B cell (primary cell): ENCODE results near the gene SFMBT1. TPM values are rescaled to one million over a fixed set of nuclear protein-coding genes. Genes with fewer than 3 reads are reported as not detected.

Source experiments
- ATAC-seq: fragments of 200-7000 bp; cut with Tn5 transposase; one replicate; pipeline ENCODE4 v1.10.0; 2021; ENCODE audit warnings: low read depth, mild to moderate bottlenecking, moderate number of reproducible peaks, moderate library complexity
- CTCF ChIA-PET: fragments of 350-600 bp; sonication (Branson Sonifier 250); formaldehyde crosslinking; loops from one replicate; lab custom pipeline; 2021; ENCODE audit warnings: antibody characterized with exemption, inconsistent platforms; lab: Charles Lee
- POLR2A ChIA-PET: fragments of 350-600 bp; sonication (Branson Sonifier 250); formaldehyde crosslinking; loops from one replicate; lab custom pipeline; 2021; ENCODE audit warnings: antibody characterized with exemption; lab: Charles Lee
- DNase-seq: peaks from one replicate; pipeline ENCODE4 v3.0.0; 2013
- H2AFZ ChIP-seq: 2 replicates; pipeline ENCODE4 v1.6.1; 2012; ENCODE audit warnings: mild to moderate bottlenecking, low read depth, low read length; ENCODE audit not compliant: insufficient read depth, poor library complexity, severe bottlenecking
- H3K27ac ChIP-seq, 2 donors: 1 replicate in 1 of 2; 2 replicates in 1 of 2; pipeline ENCODE4 v1.5.1; 2012 to 2013; ENCODE audit warnings: low read length in 2 of 2, mild to moderate bottlenecking in 2 of 2, moderate library complexity in 1 of 2
- H3K27me3 ChIP-seq, 4 experiments: fragments of 200-600 bp in 1 of 4; sonication (generic) in 1 of 4; replicated peaks in 1 of 4; 1 replicate in 2 of 4; 2 replicates in 2 of 4; pipeline versions ENCODE4 v1.6.1 to v1.7.0; 2013 to 2016; ENCODE audit warnings: low read length in 3 of 4, mild to moderate bottlenecking in 2 of 4, mixed read lengths in 1 of 4, moderate library complexity in 1 of 4; ENCODE audit not compliant: insufficient read depth in 4 of 4, control insufficient read depth in 3 of 4; ENCODE audit errors: control extremely low read depth in 1 of 4
- H3K36me3 ChIP-seq, 2 experiments: replicated peaks in 1 of 2; 1 replicate in 1 of 2; 2 replicates in 1 of 2; pipeline versions ENCODE4 v1.6.1 to v1.7.1; 2013; ENCODE audit warnings: low read length in 1 of 2; ENCODE audit not compliant: insufficient read depth in 2 of 2, control insufficient read depth in 1 of 2; ENCODE audit errors: control extremely low read depth in 1 of 2, extremely low read depth in 1 of 2
- H3K4me1 ChIP-seq, 2 donors: fragments of 200-600 bp in 1 of 2; sonication (generic) in 1 of 2; 1 replicate in 1 of 2; 2 replicates in 1 of 2; pipeline versions ENCODE4 v1.5.1 to v1.6.1; 2013 to 2017; ENCODE audit warnings: low read length in 2 of 2; ENCODE audit not compliant: control insufficient read depth in 2 of 2, insufficient read depth in 2 of 2
- H3K4me2 ChIP-seq: replicated peaks from 2 replicates; pipeline ENCODE3; 2012; ENCODE audit warnings: mild to moderate bottlenecking, low read depth, low read length; ENCODE audit not compliant: poor library complexity, severe bottlenecking
- H3K4me3 ChIP-seq, 5 experiments: fragments of 200-600 bp in 1 of 5; sonication (generic) in 1 of 5; 1 replicate in 3 of 5; 2 replicates in 2 of 5; pipeline versions ENCODE4 v1.5.1 to v1.7.0; 2011 to 2016; ENCODE audit warnings: low read length in 4 of 5, mild to moderate bottlenecking in 4 of 5, low read depth in 2 of 5, control low read depth in 1 of 5, moderate library complexity in 1 of 5; ENCODE audit not compliant: insufficient read depth in 1 of 5; ENCODE audit errors: control extremely low read depth in 1 of 5, extremely low read depth in 1 of 5
- H3K79me2 ChIP-seq: fragments of 200-600 bp; sonication (generic); one replicate; pipeline ENCODE4 v1.6.0; 2016; ENCODE audit warnings: low read length; ENCODE audit not compliant: control insufficient read depth, insufficient read depth
- H3K9ac ChIP-seq: fragments of 200-600 bp; sonication (generic); 2 replicates; pipeline ENCODE4 v1.6.1; 2017; ENCODE audit warnings: mild to moderate bottlenecking, low read length, moderate library complexity
- H3K9me3 ChIP-seq, 3 donors: one replicate each; pipeline versions ENCODE4 v1.6.1 to v1.7.1; 2013; ENCODE audit warnings: low read length in 2 of 3; ENCODE audit not compliant: control insufficient read depth in 2 of 3, insufficient read depth in 1 of 3; ENCODE audit errors: control extremely low read depth in 1 of 3
- H4K20me1 ChIP-seq: 2 replicates; pipeline ENCODE4 v1.6.0; 2012; ENCODE audit warnings: mild to moderate bottlenecking, low read length; ENCODE audit not compliant: insufficient read depth, control insufficient read depth, poor library complexity, severe bottlenecking
- H3K27ac Mint-ChIP-seq: one replicate; pipeline ENCODE4 v1.8.0; 2021; ENCODE audit warnings: mixed read lengths
- H3K27me3 Mint-ChIP-seq: one replicate; pipeline ENCODE4 v1.8.0; 2021; ENCODE audit warnings: mixed read lengths
- H3K4me1 Mint-ChIP-seq: one replicate; pipeline ENCODE4 v1.8.0; 2021; ENCODE audit warnings: mixed read lengths
- H3K4me3 Mint-ChIP-seq: one replicate; pipeline ENCODE4 v1.8.0; 2021; ENCODE audit warnings: mixed read lengths
- H3K9me3 Mint-ChIP-seq: one replicate; pipeline ENCODE4 v1.8.0; 2022; ENCODE audit warnings: mixed read lengths; ENCODE audit not compliant: insufficient read depth
- EZH2 ChIP-seq: IDR thresholded peaks from 2 replicates; pipeline ENCODE4 v1.6.1; 2012; ENCODE audit warnings: borderline replicate concordance, low read depth, mild to moderate bottlenecking, moderate library complexity, low read length; ENCODE audit not compliant: insufficient read depth, poor library complexity, severe bottlenecking
- WGBS: methylation state at CpG from one replicate; pipeline ENCODE4 v1.1.5; 2013; ENCODE audit warnings: missing lambda C conversion rate; ENCODE audit not compliant: insufficient coverage; 5-methylcytosine and 5-hydroxymethylcytosine counted together
- intact Hi-C: fragments of 100-400 bp; cut with micrococcal nuclease; formaldehyde crosslinking; loops from one replicate; pipeline ENCODE4 v1.10.0; 2022
- polyA plus RNA-seq: library from polyadenylated mRNA; depleted of rRNA; stranded (reverse); fragments of >200 nt; gene quantifications from 2 replicates; pipeline ENCODE4 v1.2.3, GENCODE V29; 2012
- total RNA-seq, 2 donors: library from RNA; stranded (reverse); fragments of 120-200 nt in 1 of 2; gene quantifications; 1 replicate in 1 of 2; 2 replicates in 1 of 2; pipeline versions ENCODE4 v1.2.3 to v1.2.4, GENCODE V29; 2013 to 2022
- TF ChIP-seq, protein P1 (sequence below): fragments of 200-600 bp; IDR thresholded peaks from one replicate; pipeline ENCODE4 v1.8.0; 2022; ENCODE audit warnings: antibody characterized with exemption, mild to moderate bottlenecking

SFMBT1 gene
- total and polyA plus RNA-seq, 2 donors (not counting 1 experiment from before 2014, with no cell fraction given): 9.9 to 55.8 TPM

DNA sequence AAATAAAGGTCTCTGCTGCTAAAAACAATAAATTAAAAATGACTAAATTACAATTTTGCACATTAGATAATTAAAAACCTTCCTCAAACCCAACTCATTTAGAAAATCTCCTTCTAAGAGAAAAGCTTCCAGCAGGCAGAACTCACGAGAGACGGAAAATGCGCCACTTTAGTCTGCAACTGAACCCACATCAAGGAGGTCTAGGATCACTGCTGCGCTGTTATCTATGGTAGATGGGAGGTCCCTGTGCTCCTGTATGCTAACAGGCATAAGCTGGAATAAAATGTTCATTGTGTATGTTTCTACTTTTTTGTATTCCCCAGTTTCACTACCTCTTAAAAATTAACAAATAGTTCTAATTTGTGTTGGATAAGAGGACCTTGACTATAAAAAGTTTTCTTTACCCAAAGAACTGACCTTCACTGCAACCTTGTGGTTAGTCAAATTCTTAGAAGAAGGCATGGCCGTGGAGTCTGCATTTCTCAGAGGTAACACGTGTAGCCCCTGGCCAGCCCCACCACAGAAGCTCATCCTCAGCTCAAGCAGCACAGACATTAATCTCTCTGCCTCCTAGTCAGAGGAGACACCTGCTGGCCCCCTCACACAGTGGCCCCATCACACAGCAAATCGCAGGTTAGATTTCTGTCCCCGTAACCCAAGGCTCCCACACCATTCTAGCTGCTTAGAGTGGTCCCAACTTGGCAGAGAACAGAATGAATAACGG, 170.8 kb downstream of the SFMBT1 start:
- TF ChIP-seq, protein P1, sequence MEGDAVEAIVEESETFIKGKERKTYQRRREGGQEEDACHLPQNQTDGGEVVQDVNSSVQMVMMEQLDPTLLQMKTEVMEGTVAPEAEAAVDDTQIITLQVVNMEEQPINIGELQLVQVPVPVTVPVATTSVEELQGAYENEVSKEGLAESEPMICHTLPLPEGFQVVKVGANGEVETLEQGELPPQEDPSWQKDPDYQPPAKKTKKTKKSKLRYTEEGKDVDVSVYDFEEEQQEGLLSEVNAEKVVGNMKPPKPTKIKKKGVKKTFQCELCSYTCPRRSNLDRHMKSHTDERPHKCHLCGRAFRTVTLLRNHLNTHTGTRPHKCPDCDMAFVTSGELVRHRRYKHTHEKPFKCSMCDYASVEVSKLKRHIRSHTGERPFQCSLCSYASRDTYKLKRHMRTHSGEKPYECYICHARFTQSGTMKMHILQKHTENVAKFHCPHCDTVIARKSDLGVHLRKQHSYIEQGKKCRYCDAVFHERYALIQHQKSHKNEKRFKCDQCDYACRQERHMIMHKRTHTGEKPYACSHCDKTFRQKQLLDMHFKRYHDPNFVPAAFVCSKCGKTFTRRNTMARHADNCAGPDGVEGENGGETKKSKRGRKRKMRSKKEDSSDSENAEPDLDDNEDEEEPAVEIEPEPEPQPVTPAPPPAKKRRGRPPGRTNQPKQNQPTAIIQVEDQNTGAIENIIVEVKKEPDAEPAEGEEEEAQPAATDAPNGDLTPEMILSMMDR: no peak
- TF ChIP-seq EZH2: no peak
- intact Hi-C loops: no loop called here
- Mint-ChIP-seq H3K4me3 (no peak overlapping the region), H3K9me3 (no peaks in the 10 kb centered on the region), H3K4me1 (peaks cover 17% of the 10 kb centered on the region), H3K27me3 (no peaks in the 10 kb centered on the region), H3K27ac (no peak overlapping the region)
- H3K79me2 ChIP-seq: peaks cover 55% of the 10 kb centered on the region
- peaks cover 0 to 6% of the 10 kb centered on the region in 2 experiments for H3K36me3 ChIP-seq
- H3K4me1 ChIP-seq: peaks cover 0 to 3% of the 10 kb centered on the region in 2 donors
- no peaks in the 10 kb centered on the region for H3K27me3 ChIP-seq
- ChIA-PET CTCF (no interaction called here), POLR2A (no interaction called here)
- no peak overlapping the region for H3K4me2 ChIP-seq
- peaks cover 21% of the 10 kb centered on the region for H4K20me1 ChIP-seq
- no peak for ATAC-seq
- H3K4me3 ChIP-seq: no peak overlapping the region
- no peak overlapping the region for H2AFZ ChIP-seq
- no peak overlapping the region for H3K9ac ChIP-seq
- 58% methylated on average over 2 of the region's 9 CpGs for WGBS
- DNase-seq: no peak
- H3K9me3 ChIP-seq: no peaks in the 10 kb centered on the region
- H3K27ac ChIP-seq: no peak overlapping the region

DNA sequence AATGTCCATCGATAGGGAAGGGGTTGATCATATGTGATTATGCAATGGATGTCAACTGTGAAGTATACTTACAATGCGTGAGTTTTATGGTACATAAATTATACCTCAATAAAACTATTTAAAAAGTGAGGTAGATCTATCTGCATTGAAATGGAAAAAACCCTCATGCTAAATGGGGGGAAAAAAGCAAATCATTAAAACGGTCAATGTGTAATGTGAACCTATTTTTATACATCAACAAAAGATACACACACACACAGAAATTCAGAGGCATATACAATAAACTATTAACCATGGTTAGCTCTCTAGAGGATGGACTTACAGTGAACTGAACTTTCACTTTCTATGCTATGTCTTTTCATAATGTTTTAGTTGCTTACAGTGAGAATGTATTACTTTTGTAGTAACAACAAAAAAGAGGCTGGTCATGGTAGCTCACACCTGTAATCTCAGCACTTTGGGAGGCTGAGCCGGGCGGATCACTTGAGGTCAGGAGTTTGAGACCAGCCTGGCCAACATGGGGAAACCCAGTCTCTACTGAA, 171.6 kb downstream of the SFMBT1 start:
- Histone ChIP-seq H3K27ac (no peak overlapping the region), H3K9me3 (no peaks in the 10 kb centered on the region), H3K4me1 (peaks cover 0 to 3% of the 10 kb centered on the region in 2 donors), H3K36me3 (peaks cover 0 to 4% of the 10 kb centered on the region in 2 experiments), H2AFZ (no peak overlapping the region), H3K27me3 (no peaks in the 10 kb centered on the region), H3K4me2 (no peak overlapping the region), H3K4me3 (no peak overlapping the region), H3K79me2 (peaks cover 57% of the 10 kb centered on the region), H4K20me1 (peaks cover 22% of the 10 kb centered on the region), H3K9ac (no peak overlapping the region)
- CTCF ChIA-PET: no interaction called here
- POLR2A ChIA-PET: no interaction called here
- Mint-ChIP-seq H3K27ac (no peak overlapping the region), H3K27me3 (no peaks in the 10 kb centered on the region), H3K4me3 (no peak overlapping the region), H3K4me1 (peaks cover 17% of the 10 kb centered on the region), H3K9me3 (no peaks in the 10 kb centered on the region)
- DNase-seq (no peak), ATAC-seq (no peak)
- 77% methylated on average over 2 of the region's 5 CpGs for WGBS
- TF ChIP-seq EZH2: no peak
- TF ChIP-seq, protein P1: no peak
- intact Hi-C loops: no loop called here
